ENCODE results near the gene HHIP.

DNA sequence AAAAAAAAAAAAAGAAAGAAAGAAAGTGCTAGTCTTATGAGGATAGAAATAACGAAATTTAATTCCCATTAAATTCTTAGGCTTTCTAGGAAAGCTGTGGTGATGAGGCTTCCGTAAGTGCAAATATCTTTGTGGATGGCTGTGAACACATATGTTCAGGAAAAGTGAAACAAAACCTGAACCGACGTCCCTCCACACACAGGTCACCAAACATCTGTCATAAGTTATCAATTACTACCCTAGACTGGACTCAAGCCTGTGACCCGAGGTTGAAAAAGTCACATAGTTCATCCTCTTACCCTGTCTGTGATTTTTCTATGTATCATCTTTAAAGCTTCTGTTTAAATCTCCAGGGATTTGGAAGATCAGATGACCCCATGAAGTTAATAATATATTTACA is 24.8 kb downstream of the HHIP start:
- TF ChIP-seq, protein P1, sequence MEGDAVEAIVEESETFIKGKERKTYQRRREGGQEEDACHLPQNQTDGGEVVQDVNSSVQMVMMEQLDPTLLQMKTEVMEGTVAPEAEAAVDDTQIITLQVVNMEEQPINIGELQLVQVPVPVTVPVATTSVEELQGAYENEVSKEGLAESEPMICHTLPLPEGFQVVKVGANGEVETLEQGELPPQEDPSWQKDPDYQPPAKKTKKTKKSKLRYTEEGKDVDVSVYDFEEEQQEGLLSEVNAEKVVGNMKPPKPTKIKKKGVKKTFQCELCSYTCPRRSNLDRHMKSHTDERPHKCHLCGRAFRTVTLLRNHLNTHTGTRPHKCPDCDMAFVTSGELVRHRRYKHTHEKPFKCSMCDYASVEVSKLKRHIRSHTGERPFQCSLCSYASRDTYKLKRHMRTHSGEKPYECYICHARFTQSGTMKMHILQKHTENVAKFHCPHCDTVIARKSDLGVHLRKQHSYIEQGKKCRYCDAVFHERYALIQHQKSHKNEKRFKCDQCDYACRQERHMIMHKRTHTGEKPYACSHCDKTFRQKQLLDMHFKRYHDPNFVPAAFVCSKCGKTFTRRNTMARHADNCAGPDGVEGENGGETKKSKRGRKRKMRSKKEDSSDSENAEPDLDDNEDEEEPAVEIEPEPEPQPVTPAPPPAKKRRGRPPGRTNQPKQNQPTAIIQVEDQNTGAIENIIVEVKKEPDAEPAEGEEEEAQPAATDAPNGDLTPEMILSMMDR (IDR thresholded peaks at IDR 0.05; ENCODE audit: low read length), result no peak
- TF ChIP-seq EZH2 (IDR thresholded peaks at IDR 0.05; ENCODE audit: borderline replicate concordance, low read length), result no peak
